Measurements from ENCODE around the gene CHAF1B.

CHAF1B gene

GRCh38 chr21:36464590-36464989 lies 79.4 kb downstream of the CHAF1B start:
- DNase-seq: no peak

- DNase-seq: no peak
Observed at GRCh38 chr21:36465478-36465877, 80.3 kb downstream of the CHAF1B start.

- no peak for DNase-seq
Observed at GRCh38 chr21:36466061-36466511, 80.9 kb downstream of the CHAF1B start.
